ENCODE data around the gene PIGW.

The PIGW gene

GRCh38 chr17:36546418-36547093, 11.8 kb downstream of the PIGW start:
- no peak for DNase-seq

GRCh38 chr17:36547776-36548175, 13.0 kb downstream of the PIGW start:
- no peak for DNase-seq

- no peak for DNase-seq
Observed at GRCh38 chr17:36550491-36551417, 16.0 kb downstream of the PIGW start.

- DNase-seq: no peak
Observed at GRCh38 chr17:36553459-36553858, 18.7 kb downstream of the PIGW start.

- no peak for DNase-seq
Observed at GRCh38 chr17:36566081-36566480, 31.3 kb downstream of the PIGW start.

GRCh38 chr17:36575028-36575427, 40.2 kb downstream of the PIGW start:
- DNase-seq: no peak

- DNase-seq: no peak
Observed at GRCh38 chr17:36576793-36577192, 42.0 kb downstream of the PIGW start.

GRCh38 chr17:36578671-36579070, 43.9 kb downstream of the PIGW start:
- no peak for DNase-seq

- DNase-seq: no peak
Observed at GRCh38 chr17:36583787-36584186, 49.0 kb downstream of the PIGW start.

- DNase-seq: no peak
Observed at GRCh38 chr17:36586138-36586537, 51.4 kb downstream of the PIGW start.

All from stimulated activated naive CD4-positive, alpha-beta T cell treated with Interleukin-2 at 50 U/mL for 16 hours (primary cell).